Activated CD4-positive, CD25-positive, alpha-beta regulatory T cell treated with anti-CD3 and anti-CD28 coated beads, Interleukin-2, amount 50 U/mL, for 16 hours (primary cell): ENCODE results near the gene ACRV1.
"Not testable (repeated sequence)": the region's sequence is repeated elsewhere in the genome, so short reads cannot be mapped to it uniquely, and the experiment has no call there.

Experiments used
- DNase-seq: peaks from one replicate; pipeline ENCODE4 v3.0.0-alpha.2; 2020; ENCODE audit warnings: low read depth, low spot score

The ACRV1 gene

GRCh38 chr11:125680747-125681146, at the start of gene ACRV1:
Gene ACRV1, minus strand, starts transcription at chr11:125680847. Its CDS starts 67 bp downstream, at chr11:125680780.
- DNase-seq: no peak

- DNase-seq: no peak
These were observed 48.3 kb upstream of the ACRV1 start for GRCh38 chr11:125728969-125729368.

GRCh38 chr11:125724125-125724524, 43.5 kb upstream of the ACRV1 start:
- DNase-seq: no peak

- DNase-seq: no peak
These were observed 40.1 kb upstream of the ACRV1 start for GRCh38 chr11:125720781-125721180.

GRCh38 chr11:125704686-125705085, 24.0 kb upstream of the ACRV1 start:
- DNase-seq: not testable (repeated sequence)

- no peak for DNase-seq
These were observed 21.4 kb upstream of the ACRV1 start for GRCh38 chr11:125701858-125702621.

GRCh38 chr11:125701018-125701610, 20.5 kb upstream of the ACRV1 start:
- no peak for DNase-seq

GRCh38 chr11:125694951-125695350, 14.3 kb upstream of the ACRV1 start:
- DNase-seq: no peak

GRCh38 chr11:125692887-125693286, 12.2 kb upstream of the ACRV1 start:
- DNase-seq: no peak

- no peak for DNase-seq
These were observed 9.4 kb upstream of the ACRV1 start for GRCh38 chr11:125690006-125690405.

GRCh38 chr11:125689274-125689859, 8.7 kb upstream of the ACRV1 start:
- no peak for DNase-seq

- DNase-seq: no peak
These were observed 8.0 kb upstream of the ACRV1 start for GRCh38 chr11:125688632-125689031.

- DNase-seq: no peak
These were observed 7.4 kb upstream of the ACRV1 start for GRCh38 chr11:125688066-125688465.

- DNase-seq: no peak
These were observed 4.6 kb upstream of the ACRV1 start for GRCh38 chr11:125685228-125685627.

- no peak for DNase-seq
These were observed 810 bp downstream of the ACRV1 start for GRCh38 chr11:125679837-125680236.

GRCh38 chr11:125679397-125679796, 1.2 kb downstream of the ACRV1 start:
- DNase-seq: no peak

GRCh38 chr11:125675196-125675595, 5.5 kb downstream of the ACRV1 start:
- no peak for DNase-seq

- no peak for DNase-seq
These were observed 6.4 kb downstream of the ACRV1 start for GRCh38 chr11:125674210-125674609.

- DNase-seq: no peak
These were observed 9.1 kb downstream of the ACRV1 start for GRCh38 chr11:125671561-125671960.

GRCh38 chr11:125670172-125670571, 10.5 kb downstream of the ACRV1 start:
- no peak for DNase-seq

- no peak for DNase-seq
These were observed 13.5 kb downstream of the ACRV1 start for GRCh38 chr11:125667151-125667550.

GRCh38 chr11:125663910-125664309, 16.7 kb downstream of the ACRV1 start:
- no peak for DNase-seq

- no peak for DNase-seq
These were observed 18.0 kb downstream of the ACRV1 start for GRCh38 chr11:125662689-125663088.
